ENCODE data around the gene USB1.

The USB1 gene

GRCh38 chr16:58013201-58013956 lies 12.2 kb downstream of the USB1 start:
- in situ Hi-C loops (cut with MboI; ENCODE audit: low sequenced_read_pairs): loop anchor here (25.0 kb wide), 1 partner anchor 251 kb away; no protein-coding TSS in a partner anchor

GRCh38 chr16:58016840-58017446 lies 15.7 kb downstream of the USB1 start:
- in situ Hi-C loops (cut with MboI; ENCODE audit: low sequenced_read_pairs): loop anchor here (25.0 kb wide), 1 partner anchor 255 kb away; no protein-coding TSS in a partner anchor

- in situ Hi-C loops (cut with MboI; ENCODE audit: low sequenced_read_pairs): loop anchor here (25.0 kb wide), 1 partner anchor 257 kb away; no protein-coding TSS in a partner anchor
Observed at GRCh38 chr16:58018803-58019202, 17.6 kb downstream of the USB1 start.

DNA sequence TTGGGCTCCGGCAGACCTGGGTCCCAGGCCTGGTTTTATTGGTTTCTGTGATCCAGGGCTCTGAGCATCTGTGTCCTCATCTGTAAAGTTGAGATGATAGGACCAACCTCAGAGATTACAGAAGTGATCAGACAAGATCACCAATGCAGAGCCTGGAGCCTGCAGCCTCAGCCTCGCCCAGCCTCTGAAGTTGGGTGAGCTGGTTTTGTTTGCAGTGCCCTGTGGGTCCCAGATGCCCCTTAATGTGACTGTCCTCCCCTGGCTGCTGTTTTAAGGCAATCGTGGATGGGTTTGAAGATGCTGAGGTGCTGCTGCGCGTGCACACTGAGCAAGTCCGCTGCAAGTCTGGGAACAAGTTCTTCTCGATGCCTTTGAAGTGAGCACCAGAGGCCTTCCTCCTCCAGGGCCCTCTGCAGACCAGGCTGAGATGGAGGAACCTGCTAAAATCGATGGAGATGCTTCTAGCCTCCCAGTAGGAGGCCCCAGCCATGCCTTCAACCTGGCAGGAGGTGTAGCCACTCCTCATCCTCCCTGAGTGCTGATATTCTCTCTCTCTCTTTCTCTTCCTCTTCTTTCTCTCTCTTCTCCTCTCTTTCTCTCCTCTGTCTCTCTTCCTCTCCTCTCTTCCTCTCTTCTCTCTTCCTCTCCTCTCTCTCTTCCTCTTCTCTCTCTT lies 18.8 kb downstream of the USB1 start:
- in situ Hi-C loops (cut with MboI; ENCODE audit: low sequenced_read_pairs): loop anchor here (25.0 kb wide), 1 partner anchor 258 kb away; no protein-coding TSS in a partner anchor

GRCh38 chr16:58020628-58021521 lies 19.7 kb downstream of the USB1 start:
- in situ Hi-C loops (cut with MboI; ENCODE audit: low sequenced_read_pairs): loop anchor here (25.0 kb wide), 1 partner anchor 259 kb away; no protein-coding TSS in a partner anchor

GRCh38 chr16:58021661-58022551 lies 20.7 kb downstream of the USB1 start:
- in situ Hi-C loops (cut with MboI; ENCODE audit: low sequenced_read_pairs): loop anchor here (25.0 kb wide), 1 partner anchor 260 kb away; no protein-coding TSS in a partner anchor

GRCh38 chr16:58022601-58023371 lies 21.6 kb downstream of the USB1 start:
- in situ Hi-C loops (cut with MboI; ENCODE audit: low sequenced_read_pairs): loop anchor here (25.0 kb wide), 1 partner anchor 260 kb away; no protein-coding TSS in a partner anchor

DNA sequence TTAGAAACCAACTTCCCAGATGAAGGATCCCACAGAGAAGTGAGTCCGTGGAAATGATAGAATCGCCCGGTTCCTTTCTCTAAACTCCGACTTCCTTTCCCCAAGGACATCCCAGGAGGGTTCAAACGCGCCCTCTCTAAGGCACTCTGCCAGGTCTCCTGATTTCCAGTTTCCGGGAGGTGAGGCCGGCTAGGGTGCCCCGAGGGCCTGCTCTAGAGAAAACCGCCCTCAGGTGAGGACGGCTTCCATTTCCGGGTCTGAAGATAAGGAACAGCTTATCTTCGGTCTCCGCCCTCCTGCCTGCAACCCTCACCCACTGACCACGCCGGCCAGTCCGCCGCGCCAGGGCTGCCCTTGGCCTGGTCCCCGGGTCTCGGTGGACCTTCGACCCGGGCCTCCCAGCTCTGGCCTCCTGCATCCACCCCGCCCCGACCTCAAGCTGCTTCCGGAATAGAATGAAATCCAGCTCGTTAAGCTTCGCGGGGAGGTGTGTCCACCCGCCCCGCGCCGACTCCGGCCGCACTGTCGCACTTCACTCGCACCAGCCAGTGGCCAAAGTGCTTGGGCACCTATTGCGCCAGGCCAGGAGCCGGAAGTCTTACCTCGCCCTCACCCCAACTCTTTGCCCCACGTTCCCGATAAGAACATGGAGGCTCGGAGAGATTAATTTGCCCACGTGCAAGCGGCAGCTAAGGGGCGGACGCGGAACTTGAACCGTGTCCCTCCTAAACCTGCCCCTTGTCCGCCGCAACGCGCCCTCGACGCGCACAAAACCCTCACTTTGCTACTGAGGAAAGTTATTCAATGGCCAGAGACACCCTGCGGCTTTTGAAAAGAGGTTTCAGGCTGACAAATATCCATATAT lies 23.5 kb downstream of the USB1 start:
- in situ Hi-C loops (cut with MboI; ENCODE audit: low sequenced_read_pairs): loop anchor here (25.0 kb wide), 1 partner anchor 262 kb away; no protein-coding TSS in a partner anchor

DNA sequence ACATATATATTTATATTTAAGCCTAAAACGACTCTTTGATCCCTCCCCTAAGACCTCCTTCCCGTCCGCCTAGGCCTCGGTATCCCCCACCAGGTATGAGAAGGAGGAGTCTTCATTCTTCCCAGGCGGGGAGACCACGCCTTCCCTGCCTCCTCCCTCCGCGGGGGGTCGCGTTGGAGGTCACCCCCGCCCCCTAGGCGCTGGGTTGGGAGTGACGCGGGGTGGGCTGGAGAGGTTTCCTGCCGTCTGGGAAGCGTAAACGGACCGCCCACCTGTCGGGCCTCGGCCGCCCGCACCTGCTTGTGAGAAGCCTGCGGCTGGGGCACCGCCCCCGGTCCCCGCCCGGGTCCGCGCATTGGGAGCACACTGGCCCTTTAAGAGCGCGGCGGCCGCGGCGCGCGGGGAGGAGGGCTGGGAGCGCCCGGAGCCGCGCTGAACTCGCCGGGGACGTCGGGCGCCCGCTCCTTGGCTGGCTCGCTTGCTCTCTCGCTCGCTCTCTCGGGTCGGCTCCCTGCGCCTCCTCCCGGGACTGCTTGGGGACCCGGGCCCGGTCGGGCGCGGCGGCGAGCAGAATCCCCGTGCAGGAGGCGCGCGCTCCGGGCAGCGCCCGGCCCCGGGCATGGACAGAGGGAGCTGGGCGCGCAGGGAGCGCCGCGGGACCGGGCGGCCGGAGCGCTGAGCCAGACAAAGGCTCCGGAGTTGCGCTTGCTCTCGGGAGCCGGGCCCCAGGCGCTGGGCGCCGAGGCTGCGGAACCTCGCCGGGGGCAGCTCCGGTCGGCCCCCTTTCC lies 24.3 kb downstream of the USB1 start, which contains the start of gene MMP15:
TSS of gene MMP15 (plus strand) at position 404 of the 788 bp plus-strand sequence. CDS start 597 bp downstream, outside the sequence.
- in situ Hi-C loops (cut with MboI; ENCODE audit: low sequenced_read_pairs): no loop called here

DNA sequence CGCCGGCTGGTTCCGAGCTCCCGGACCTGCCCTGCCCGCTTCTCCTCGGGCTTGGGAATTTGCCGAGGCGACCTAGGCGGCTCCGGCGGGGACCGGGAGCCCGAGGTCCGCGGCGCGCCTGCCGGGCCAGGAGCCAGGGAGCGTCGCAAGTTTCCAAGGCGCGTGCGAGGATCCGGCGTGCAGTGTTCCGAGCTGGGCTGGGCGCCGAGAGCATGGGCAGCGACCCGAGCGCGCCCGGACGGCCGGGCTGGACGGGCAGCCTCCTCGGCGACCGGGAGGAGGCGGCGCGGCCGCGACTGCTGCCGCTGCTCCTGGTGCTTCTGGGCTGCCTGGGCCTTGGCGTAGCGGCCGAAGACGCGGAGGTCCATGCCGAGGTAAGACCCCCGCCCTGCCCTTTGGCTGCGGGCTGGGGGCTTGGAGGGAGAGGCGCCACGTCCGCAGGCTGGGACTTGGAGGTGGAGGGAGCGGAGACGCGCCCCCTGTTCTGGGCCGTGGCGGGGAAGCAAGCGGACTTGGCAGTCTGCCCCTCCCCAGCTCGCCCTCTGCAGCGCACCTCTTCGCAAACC lies 25.0 kb downstream of the USB1 start:
- in situ Hi-C loops (cut with MboI; ENCODE audit: low sequenced_read_pairs): no loop called here

- in situ Hi-C loops (cut with MboI; ENCODE audit: low sequenced_read_pairs): no loop called here
Observed at GRCh38 chr16:58026705-58027160, 25.5 kb downstream of the USB1 start.

DNA sequence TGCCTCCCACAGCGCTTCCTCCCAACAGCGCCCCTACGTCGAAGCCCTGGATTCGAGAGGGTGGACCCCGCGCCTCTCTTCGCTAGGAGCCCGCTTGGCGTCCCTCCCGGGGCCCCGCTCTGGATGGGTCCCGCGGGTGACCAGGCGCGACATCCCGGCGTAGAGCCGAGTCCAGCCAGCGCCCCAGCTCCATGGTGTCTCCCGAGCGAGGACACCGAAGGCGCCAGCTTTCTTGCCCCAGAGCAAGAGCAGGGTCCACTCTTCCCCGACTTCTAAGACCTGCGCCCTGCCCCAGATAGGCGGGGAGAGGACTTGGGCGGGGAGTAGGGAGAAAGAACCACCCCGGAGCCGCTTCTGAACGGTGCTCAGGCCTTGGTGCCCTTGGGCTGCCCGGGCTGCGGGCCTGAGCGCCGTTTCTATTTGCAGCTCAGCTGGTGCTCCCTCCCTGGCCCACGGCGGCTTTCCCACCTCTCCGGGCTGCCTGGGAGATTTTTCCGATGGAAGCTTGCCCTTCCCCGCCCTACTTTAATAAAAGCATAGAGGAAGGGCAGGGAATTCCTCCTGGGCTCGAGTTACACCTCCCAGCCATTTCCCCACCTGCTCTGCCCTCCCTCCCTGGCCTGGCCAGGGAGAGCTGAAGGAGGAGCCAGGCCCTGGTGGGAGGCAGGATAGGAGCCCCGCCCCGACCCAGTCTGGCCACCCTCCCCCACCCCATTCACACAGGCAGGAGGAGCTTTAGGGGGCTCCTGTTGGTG lies 26.1 kb downstream of the USB1 start:
- in situ Hi-C loops (cut with MboI; ENCODE audit: low sequenced_read_pairs): no loop called here

DNA sequence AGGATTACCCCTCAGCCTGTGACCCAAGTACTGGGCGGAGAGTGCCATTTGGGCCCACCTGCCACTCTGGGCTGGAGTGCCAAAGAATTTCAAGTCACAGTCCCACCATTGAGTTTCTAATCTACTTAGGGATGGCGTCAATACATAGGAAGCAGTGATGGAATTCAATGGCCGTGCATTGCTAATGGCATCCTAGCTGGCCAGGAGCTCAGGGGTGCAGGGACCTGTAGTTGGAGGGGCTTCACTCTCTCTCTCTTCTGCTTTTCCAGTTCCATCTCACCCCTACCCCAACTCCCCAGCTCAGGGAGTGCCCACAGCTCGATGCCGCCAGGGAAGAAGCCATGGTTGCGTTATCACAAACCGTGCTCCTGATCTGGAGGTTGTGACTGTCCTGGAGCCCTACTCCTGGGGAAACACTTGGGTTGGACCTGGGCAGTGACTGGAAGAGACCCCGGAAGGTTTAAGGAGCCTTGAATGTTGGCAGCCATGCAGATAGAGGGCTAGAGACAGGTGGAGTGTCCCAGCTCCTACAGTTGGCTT lies 26.8 kb downstream of the USB1 start:
- in situ Hi-C loops (cut with MboI; ENCODE audit: low sequenced_read_pairs): no loop called here

DNA sequence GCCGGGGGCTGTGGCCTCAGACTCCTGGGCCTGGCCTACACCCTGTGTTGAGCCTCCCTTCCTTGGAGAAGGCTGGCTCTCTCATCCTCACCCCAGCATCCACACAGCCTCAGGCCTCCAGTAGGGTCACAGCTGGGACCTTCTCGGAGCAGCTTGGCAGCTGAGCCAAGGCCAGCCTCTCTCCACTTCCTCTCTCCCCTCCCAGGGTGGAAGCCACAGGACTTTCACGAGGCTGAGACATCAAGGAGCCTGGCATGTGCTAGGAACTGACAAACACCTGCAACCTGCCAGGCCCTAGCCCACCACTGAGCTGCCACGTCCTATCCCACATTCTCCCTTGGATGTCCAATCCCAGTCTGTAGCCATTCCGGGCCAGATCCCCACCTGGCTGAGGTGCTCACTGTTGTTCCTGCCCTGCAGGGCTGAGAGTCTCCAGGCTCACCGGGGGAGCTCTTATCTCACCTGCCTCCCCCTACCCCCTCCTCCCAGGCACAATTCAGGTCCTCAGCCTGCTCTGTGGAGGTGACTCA lies 27.4 kb downstream of the USB1 start:
- in situ Hi-C loops (cut with MboI; ENCODE audit: low sequenced_read_pairs): no loop called here

DNA sequence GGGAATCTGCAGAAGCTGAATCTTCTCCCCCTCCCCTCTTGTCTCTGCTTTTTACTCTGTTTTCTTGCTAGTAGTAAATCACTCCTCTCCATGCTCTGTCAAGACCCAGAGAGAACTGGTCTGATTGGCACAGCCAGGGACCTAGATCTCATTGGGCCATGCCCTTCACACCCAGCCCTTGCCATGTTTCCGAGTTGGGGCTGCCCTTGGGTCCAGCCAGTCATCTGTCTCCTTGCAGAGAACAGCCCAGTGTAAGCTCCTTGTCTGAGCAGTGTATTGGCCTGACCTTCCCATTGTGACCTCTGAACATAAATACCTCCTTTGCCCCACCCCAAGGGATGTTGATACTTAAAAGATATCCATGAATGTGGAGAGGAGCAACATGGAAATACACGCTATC lies 28.2 kb downstream of the USB1 start:
- in situ Hi-C loops (cut with MboI; ENCODE audit: low sequenced_read_pairs): no loop called here
